HG02571 (cell line): ENCODE measurements around the gene PRDM7.
"Not testable (repeated sequence)": the region's sequence is repeated elsewhere in the genome, so short reads cannot be mapped to it uniquely, and the experiment has no call there.

Experiments used
- ATAC-seq: cut with Tn5 transposase; IDR thresholded peaks from one replicate; pipeline ENCODE4 v1.9.1; 2021; ENCODE audit warnings: mild to moderate bottlenecking, moderate library complexity; ENCODE audit not compliant: unreplicated experiment

The PRDM7 gene

GRCh38 chr16:90015586-90016338 lies 61.4 kb downstream of the PRDM7 start:
- no peak for ATAC-seq

- no peak for ATAC-seq
Measured at GRCh38 chr16:90012991-90013745, 64.0 kb downstream of the PRDM7 start.

- ATAC-seq: no peak
Measured at GRCh38 chr16:90011908-90012501, 65.1 kb downstream of the PRDM7 start.

GRCh38 chr16:90011508-90011819 lies 65.7 kb downstream of the PRDM7 start:
- ATAC-seq: no peak

GRCh38 chr16:90010676-90011507 lies 66.2 kb downstream of the PRDM7 start:
- ATAC-seq: no peak

GRCh38 chr16:90009172-90009899 lies 67.8 kb downstream of the PRDM7 start:
- no peak for ATAC-seq

GRCh38 chr16:90008708-90009145 lies 68.4 kb downstream of the PRDM7 start:
- peak; percentile 46 for ATAC-seq

GRCh38 chr16:90007635-90008234 lies 69.4 kb downstream of the PRDM7 start:
- ATAC-seq: not testable (repeated sequence)

- no peak for ATAC-seq
Measured at GRCh38 chr16:90007015-90007414, 70.1 kb downstream of the PRDM7 start.
